Parathyroid adenoma (tissue), 2 donors: ENCODE measurements around the gene STK32C.
"Not testable (repeated sequence)": the region's sequence is repeated elsewhere in the genome, so short reads cannot be mapped to it uniquely, and the experiment has no call there.

Experiments used
- H2AFZ ChIP-seq: fragments of 300-600 bp; sonication (generic); one replicate; pipeline ENCODE4 v1.7.0; 2017; ENCODE audit warnings: antibody characterized with exemption, mild to moderate bottlenecking
- H3K27ac ChIP-seq: fragments of 300-600 bp; sonication (generic); one replicate; pipeline ENCODE4 v1.7.0; 2017
- H3K27me3 ChIP-seq: fragments of 300-600 bp; sonication (generic); one replicate; pipeline ENCODE4 v1.7.0; 2017; ENCODE audit warnings: low read length; ENCODE audit not compliant: control insufficient read depth, insufficient read depth
- H3K36me3 ChIP-seq: fragments of 300-600 bp; sonication (generic); one replicate; pipeline ENCODE4 v1.7.0; 2017; ENCODE audit warnings: low read length; ENCODE audit not compliant: control insufficient read depth, insufficient read depth
- H3K4me1 ChIP-seq: fragments of 300-600 bp; sonication (generic); one replicate; pipeline ENCODE4 v1.7.0; 2017; ENCODE audit warnings: control low read depth
- H3K4me2 ChIP-seq: fragments of 300-600 bp; sonication (generic); one replicate; pipeline ENCODE4 v1.7.0; 2017; ENCODE audit warnings: low read length
- H3K4me3 ChIP-seq: fragments of 300-600 bp; sonication (generic); one replicate; pipeline ENCODE4 v1.7.0; 2017; ENCODE audit warnings: low read depth, low read length
- H3K79me2 ChIP-seq: fragments of 300-600 bp; sonication (generic); one replicate; pipeline ENCODE4 v1.7.0; 2017; ENCODE audit warnings: control low read depth
- H3K9ac ChIP-seq: fragments of 300-600 bp; sonication (generic); one replicate; pipeline ENCODE4 v1.7.0; 2017; ENCODE audit warnings: mild to moderate bottlenecking
- H3K9me3 ChIP-seq: fragments of 300-600 bp; sonication (generic); one replicate; pipeline ENCODE4 v1.7.0; 2017; ENCODE audit warnings: low read length; ENCODE audit not compliant: control insufficient read depth
- CTCF ChIP-seq: fragments of 300-600 bp; sonication (generic); IDR thresholded peaks from one replicate; pipeline ENCODE4 v1.7.0; 2017; ENCODE audit warnings: antibody characterized with exemption, mild to moderate bottlenecking
- donor health status: primary hyperparathyroidism.

The STK32C gene

GRCh38 chr10:132270256-132270655 lies 37.5 kb downstream of the STK32C start:
- no peak overlapping the region for H3K27ac ChIP-seq
- H3K79me2 ChIP-seq, result peaks cover 2% of the 10 kb centered on the region
- no peaks in the 10 kb centered on the region for H3K9me3 ChIP-seq
- TF ChIP-seq CTCF, result no peak
- no peaks in the 10 kb centered on the region for H3K36me3 ChIP-seq
- no peak overlapping the region for H3K4me3 ChIP-seq
- no peak overlapping the region for H2AFZ ChIP-seq
- no peak overlapping the region for H3K9ac ChIP-seq
- H3K4me1 ChIP-seq, result no peaks in the 10 kb centered on the region
- H3K27me3 ChIP-seq, result no peaks in the 10 kb centered on the region
- H3K4me2 ChIP-seq, result no peak overlapping the region

GRCh38 chr10:132269266-132270230 lies 38.2 kb downstream of the STK32C start:
- TF ChIP-seq CTCF, result no peak
- Histone ChIP-seq H3K4me1 (no peaks in the 10 kb centered on the region), H3K9ac (no peak overlapping the region), H3K4me2 (no peak overlapping the region), H3K4me3 (no peak overlapping the region), H3K36me3 (no peaks in the 10 kb centered on the region), H3K27ac (no peak overlapping the region), H3K27me3 (no peaks in the 10 kb centered on the region), H3K79me2 (peaks cover 2% of the 10 kb centered on the region), H2AFZ (no peak overlapping the region), H3K9me3 (no peaks in the 10 kb centered on the region)

- H3K4me3 ChIP-seq, H3K4me1 ChIP-seq, H3K27me3 ChIP-seq, H3K27ac ChIP-seq, H3K79me2 ChIP-seq, H3K4me2 ChIP-seq, H3K9me3 ChIP-seq, H2AFZ ChIP-seq, H3K36me3 ChIP-seq, H3K9ac ChIP-seq: not testable (repeated sequence)
Measured at GRCh38 chr10:132267916-132268315, 39.8 kb downstream of the STK32C start.

- Histone ChIP-seq H3K4me3 (no peak overlapping the region), H3K36me3 (no peaks in the 10 kb centered on the region), H3K4me2 (no peak overlapping the region), H2AFZ (no peak overlapping the region), H3K27me3 (no peaks in the 10 kb centered on the region), H3K4me1 (no peaks in the 10 kb centered on the region), H3K27ac (no peak overlapping the region), H3K79me2 (no peaks in the 10 kb centered on the region), H3K9ac (no peak overlapping the region), H3K9me3 (no peaks in the 10 kb centered on the region)
- no peak for TF ChIP-seq CTCF
Measured at GRCh38 chr10:132266594-132267161, 41.1 kb downstream of the STK32C start.

GRCh38 chr10:132265890-132266496 lies 41.8 kb downstream of the STK32C start:
- H2AFZ ChIP-seq, result no peak overlapping the region
- no peaks in the 10 kb centered on the region for H3K4me1 ChIP-seq
- no peaks in the 10 kb centered on the region for H3K9me3 ChIP-seq
- no peak overlapping the region for H3K4me3 ChIP-seq
- no peaks in the 10 kb centered on the region for H3K36me3 ChIP-seq
- no peak overlapping the region for H3K27ac ChIP-seq
- no peak for TF ChIP-seq CTCF
- H3K27me3 ChIP-seq, result no peaks in the 10 kb centered on the region
- no peaks in the 10 kb centered on the region for H3K79me2 ChIP-seq
- H3K9ac ChIP-seq, result no peak overlapping the region
- H3K4me2 ChIP-seq, result no peak overlapping the region
